ENCODE results near the gene TIMP2.

TIMP2 gene

DNA sequence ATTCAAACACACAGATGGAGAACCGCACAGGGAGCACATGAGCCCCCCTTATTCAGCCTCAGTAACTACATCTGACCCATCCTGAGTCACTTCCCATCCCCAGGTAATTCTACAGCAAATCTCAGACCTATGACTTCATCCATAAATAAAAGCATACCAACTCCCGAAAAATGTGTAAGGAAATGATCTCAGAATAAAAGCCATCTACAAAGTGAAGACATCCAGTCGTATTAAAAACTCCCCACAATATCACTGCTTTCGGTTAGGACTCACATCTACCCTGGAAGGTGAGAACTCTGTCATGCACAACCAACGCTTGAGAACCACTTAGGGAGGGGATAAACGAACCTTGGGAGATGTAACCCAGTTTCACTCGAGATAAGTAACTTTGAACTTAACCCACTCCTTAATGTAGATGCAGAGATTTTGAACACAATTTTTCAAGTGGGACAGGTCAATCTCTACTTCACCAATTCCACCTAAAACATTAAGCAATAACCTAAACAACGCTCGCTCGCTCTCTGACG, 85.9 kb downstream of the TIMP2 start:
- TF ChIP-seq, protein P1, sequence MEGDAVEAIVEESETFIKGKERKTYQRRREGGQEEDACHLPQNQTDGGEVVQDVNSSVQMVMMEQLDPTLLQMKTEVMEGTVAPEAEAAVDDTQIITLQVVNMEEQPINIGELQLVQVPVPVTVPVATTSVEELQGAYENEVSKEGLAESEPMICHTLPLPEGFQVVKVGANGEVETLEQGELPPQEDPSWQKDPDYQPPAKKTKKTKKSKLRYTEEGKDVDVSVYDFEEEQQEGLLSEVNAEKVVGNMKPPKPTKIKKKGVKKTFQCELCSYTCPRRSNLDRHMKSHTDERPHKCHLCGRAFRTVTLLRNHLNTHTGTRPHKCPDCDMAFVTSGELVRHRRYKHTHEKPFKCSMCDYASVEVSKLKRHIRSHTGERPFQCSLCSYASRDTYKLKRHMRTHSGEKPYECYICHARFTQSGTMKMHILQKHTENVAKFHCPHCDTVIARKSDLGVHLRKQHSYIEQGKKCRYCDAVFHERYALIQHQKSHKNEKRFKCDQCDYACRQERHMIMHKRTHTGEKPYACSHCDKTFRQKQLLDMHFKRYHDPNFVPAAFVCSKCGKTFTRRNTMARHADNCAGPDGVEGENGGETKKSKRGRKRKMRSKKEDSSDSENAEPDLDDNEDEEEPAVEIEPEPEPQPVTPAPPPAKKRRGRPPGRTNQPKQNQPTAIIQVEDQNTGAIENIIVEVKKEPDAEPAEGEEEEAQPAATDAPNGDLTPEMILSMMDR (IDR thresholded peaks at IDR 0.05; ENCODE audit: low read depth, low read length), result no peak
- peak overlapping the region; percentile 83 for H3K4me3 ChIP-seq (ENCODE audit: low read depth, low read length)

DNA sequence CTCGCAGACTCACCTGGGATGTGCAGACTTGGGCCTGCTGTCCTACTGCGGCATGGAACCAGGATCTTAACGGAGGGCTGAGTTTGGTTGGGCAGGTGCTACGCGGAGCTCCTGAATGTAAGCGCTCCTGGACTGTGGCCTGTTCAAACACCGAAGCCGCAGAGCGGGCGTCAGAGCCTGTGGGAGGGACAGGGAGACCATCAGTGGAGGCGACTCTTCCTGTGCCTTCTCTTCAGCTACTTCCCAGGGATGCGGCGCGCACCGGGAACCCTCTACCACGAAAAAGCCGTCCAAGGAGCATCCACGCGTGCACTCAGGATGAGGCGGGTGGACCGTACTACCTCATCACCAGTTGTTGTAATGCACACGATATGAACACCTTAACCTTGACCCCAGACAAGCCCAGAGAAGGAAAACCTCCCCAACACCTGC, 86.6 kb downstream of the TIMP2 start:
- H3K4me3 ChIP-seq (ENCODE audit: low read depth, low read length), result peak overlapping the region; percentile 83
- TF ChIP-seq, protein P1 (IDR thresholded peaks at IDR 0.05; ENCODE audit: low read depth, low read length), result no peak

DNA sequence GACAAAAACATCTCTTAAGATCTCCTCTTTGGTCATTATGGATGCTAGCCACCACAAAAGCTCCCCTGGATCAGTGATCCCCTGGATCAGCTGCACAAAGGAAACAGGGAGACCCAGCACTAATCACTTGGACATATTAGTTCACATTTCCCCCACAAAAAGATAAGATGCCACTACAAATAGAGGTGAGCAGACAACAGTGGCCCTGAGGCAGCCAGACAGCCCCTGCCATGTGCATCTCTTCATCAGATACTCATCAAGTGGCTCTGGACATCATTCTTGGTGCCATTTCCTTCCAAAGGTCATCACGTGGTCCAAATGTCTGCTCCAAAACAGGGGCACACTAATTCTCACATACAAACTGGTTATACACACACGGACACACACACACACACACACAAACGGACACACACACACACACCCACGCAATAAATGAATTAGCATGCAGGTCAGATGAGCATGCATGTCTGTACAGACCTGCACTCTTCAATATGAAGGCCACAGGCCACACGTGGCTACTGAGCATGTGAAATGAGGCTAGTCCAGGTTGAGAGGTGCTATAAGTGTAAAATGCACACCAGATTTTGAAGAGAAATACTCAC, 88.7 kb downstream of the TIMP2 start:
- no peak overlapping the region for H3K4me3 ChIP-seq (ENCODE audit: low read depth, low read length)
- TF ChIP-seq, protein P1 (IDR thresholded peaks at IDR 0.05; ENCODE audit: low read depth, low read length), result no peak

DNA sequence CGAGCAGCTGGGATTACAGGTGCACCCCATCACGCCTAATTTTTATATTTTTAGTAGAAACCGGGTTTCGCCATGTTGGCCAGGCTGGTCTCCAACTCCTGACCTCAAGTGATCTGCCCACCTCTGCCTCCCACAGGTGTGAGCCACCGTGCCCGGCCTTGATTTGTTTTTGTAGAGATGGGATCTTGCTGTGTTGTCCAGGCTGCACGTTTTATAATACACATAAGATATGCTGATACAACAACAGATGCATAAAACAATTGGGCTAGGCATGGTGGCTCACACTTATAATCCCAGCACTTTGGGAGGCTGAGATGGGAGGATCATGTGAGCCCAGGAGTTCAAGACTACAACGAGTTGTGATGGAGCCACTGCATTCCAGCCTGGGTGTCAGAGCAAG, 90.6 kb downstream of the TIMP2 start:
- TF ChIP-seq, protein P1 (IDR thresholded peaks at IDR 0.05; ENCODE audit: low read depth, low read length), result no peak

DNA sequence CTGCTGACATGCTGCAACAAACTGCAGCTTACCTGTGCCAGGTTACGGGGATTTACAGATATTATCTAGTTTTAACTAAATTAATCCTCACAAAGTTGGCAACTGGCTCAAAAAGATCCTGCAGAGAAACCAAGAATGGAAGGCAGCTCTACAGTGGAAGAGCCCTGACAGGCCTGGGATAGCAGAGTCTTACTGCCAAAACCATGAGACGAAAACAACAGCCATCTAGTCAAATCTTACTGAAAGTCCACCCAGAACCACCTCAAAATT, 92.7 kb downstream of the TIMP2 start:
- H3K4me3 ChIP-seq (ENCODE audit: low read depth, low read length), result no peak overlapping the region
- TF ChIP-seq, protein P1 (IDR thresholded peaks at IDR 0.05; ENCODE audit: low read depth, low read length), result no peak

More for the DNA sequence above, 90.6 kb downstream of the TIMP2 start:
- no peak overlapping the region for H3K4me3 ChIP-seq (ENCODE audit: low read depth, low read length)

DNA sequence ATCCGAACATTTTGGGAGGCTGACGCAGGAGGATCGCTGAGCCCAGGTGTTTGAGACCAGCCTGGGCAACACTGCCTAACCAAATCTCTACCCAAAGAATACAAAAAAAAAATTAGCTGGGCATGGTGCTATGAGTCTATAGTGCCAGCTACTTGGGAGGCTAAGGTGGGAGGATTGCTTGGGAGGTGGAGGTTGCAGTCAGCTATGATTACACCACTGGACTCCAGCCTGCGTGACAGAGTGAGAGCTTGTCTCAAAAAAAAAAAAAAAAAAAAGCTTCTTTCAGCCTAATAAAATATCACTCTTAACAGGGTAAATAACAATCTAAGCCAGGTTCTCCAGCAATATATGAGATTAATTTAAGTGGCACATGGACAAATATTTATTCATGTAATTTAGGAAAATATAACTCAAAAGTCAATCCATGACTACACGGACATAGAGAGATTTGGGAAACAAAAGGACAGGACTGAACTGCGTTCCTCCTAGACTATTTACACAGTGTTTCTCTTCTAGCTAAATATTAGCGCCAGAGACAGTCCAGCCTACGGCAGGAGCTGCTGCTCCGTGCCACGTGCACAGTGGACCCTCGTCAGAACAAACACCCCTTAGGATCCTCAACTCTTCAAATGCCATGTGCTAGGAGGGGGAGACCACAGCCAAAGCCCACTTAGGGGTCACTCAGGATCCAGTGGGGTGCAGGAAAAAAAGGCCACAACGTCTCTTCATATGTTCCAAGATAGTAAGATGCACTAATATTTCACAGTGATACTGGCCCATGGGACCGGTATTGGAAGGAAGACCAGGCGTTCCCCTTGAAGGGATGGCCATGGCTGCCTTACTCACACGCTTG, 93.3 kb downstream of the TIMP2 start:
- TF ChIP-seq, protein P1 (IDR thresholded peaks at IDR 0.05; ENCODE audit: low read depth, low read length), result no peak
- no peak overlapping the region for H3K4me3 ChIP-seq (ENCODE audit: low read depth, low read length)

DNA sequence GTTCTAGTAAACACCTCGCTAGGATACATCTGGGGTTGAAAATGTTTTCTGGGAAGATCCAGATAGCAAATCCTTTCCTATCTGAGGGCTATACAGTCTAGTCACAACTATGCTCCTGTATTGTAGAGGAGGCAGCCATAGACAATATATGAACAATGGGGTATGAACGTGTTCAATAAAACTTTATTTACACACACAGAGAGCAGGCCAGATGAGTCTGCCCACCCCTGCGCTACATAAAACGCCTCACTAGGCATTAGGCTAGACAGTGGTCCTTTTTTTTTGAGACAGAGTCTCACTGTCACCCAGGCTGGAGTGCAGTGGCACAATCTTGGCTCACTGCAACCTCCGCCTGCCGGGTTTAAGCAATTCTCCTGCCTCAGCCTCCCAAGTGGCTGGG, 95.7 kb downstream of the TIMP2 start:
- TF ChIP-seq, protein P1 (IDR thresholded peaks at IDR 0.05; ENCODE audit: low read depth, low read length), result no peak
- no peak overlapping the region for H3K4me3 ChIP-seq (ENCODE audit: low read depth, low read length)

All from WI38 (cell line).